Measurements from ENCODE around the gene CADM1.

GRCh38 chr11:115480611-115481010, 23.6 kb downstream of the CADM1 start:
- TF ChIP-seq CTCF (IDR thresholded peaks at IDR 0.05 in 2 of 3, conservative IDR thresholded peaks at IDR 0.05 in 1 of 3; ENCODE audit: borderline replicate concordance in 1 of 3, insufficient read depth in 1 of 3, low read depth in 2 of 3, low read length in 2 of 3), result no peak
- TF ChIP-seq EZH2phosphoT487 (IDR thresholded peaks at IDR 0.05; ENCODE audit: borderline replicate concordance), result no peak
- TF ChIP-seq POLR2AphosphoS5 (IDR thresholded peaks at IDR 0.05; ENCODE audit: low read depth, low read length), result no peak
- TF ChIP-seq POLR2A (IDR thresholded peaks at IDR 0.05; ENCODE audit: borderline replicate concordance, extremely low read depth, insufficient read depth, insufficient read length), result no peak
- no peak for TF ChIP-seq JUND (IDR thresholded peaks at IDR 0.05)
- no peak for TF ChIP-seq CEBPB (IDR thresholded peaks at IDR 0.05; ENCODE audit: low read depth)
- TF ChIP-seq ZBTB33 (IDR thresholded peaks at IDR 0.05; ENCODE audit: extremely low read depth, insufficient replicate concordance, low read length), result no peak
- TF ChIP-seq RAD21 (IDR thresholded peaks at IDR 0.05; ENCODE audit: low read depth), result no peak
- TF ChIP-seq SIN3A (IDR thresholded peaks at IDR 0.05; ENCODE audit: low read depth), result no peak
- no peak for TF ChIP-seq REST (IDR thresholded peaks at IDR 0.05; ENCODE audit: low read depth)
- TF ChIP-seq SRF (IDR thresholded peaks at IDR 0.05; ENCODE audit: low read depth), result no peak
- TF ChIP-seq MAX (IDR thresholded peaks at IDR 0.05), result no peak
- no peak for TF ChIP-seq ZFX (IDR thresholded peaks at IDR 0.05)

Measured in HCT116 (cell line).